HCT116 (cell line): ENCODE data around the gene MVB12A. TPM values are rescaled to one million over a fixed set of nuclear protein-coding genes. Genes with fewer than 3 reads are reported as not detected.

ENCODE experiments used
- ATAC-seq: fragments of 200-7000 bp; cut with Tn5 transposase; 2 replicates; pipeline ENCODE4 v1.9.1; 2020; ENCODE audit warnings: mild to moderate bottlenecking, moderate library complexity
- BruUV-seq: library from RNA; stranded (reverse); fragments of 400-500 nt; replicated peaks from 2 replicates; lab custom pipeline; 2021; lab: Mats Ljungman, UMichigan
- CTCF ChIA-PET: fragments of 300-600 bp; sonication (Branson Sonifier 250); formaldehyde crosslinking; loops from one replicate; lab custom pipeline; 2021; ENCODE audit warnings: antibody characterized with exemption; lab: Charles Lee
- POLR2A ChIA-PET: fragments of 300-600, 350-600 bp; sonication (Branson Sonifier 250); formaldehyde crosslinking; loops from one replicate; lab custom pipeline; 2021; ENCODE audit warnings: antibody characterized with exemption; lab: Charles Lee
- RAD21 ChIA-PET, 2 experiments: fragments of 300-600 bp; sonication (Branson Sonifier 250); formaldehyde crosslinking; loops; one replicate each; lab custom pipeline; 2023; ENCODE audit warnings: low total read pairs in 2 of 2; ENCODE audit not compliant: uncharacterized antibody in 2 of 2, unreplicated experiment in 2 of 2, low non-redundant PET in 1 of 2; lab: Charles Lee
- DNase-seq: peaks from one replicate; pipeline ENCODE4 v3.0.0-alpha.2; 2010; ENCODE audit warnings: low read depth, low spot score
- H2AFZ ChIP-seq: fragments of 200-600 bp; shearing (Covaris generic), sonication (generic); 2 replicates; pipeline ENCODE4 v1.6.1; 2017; ENCODE audit warnings: low read depth, mixed run types, mixed read lengths, antibody characterized with exemption, low read length; ENCODE audit not compliant: poor library complexity, severe bottlenecking
- H3K27ac ChIP-seq: 2 replicates; pipeline ENCODE4 v1.5.1; 2012; ENCODE audit warnings: low read depth, low read length
- H3K27me3 ChIP-seq: fragments of 200-600 bp; sonication (generic); 2 replicates; pipeline ENCODE4 v1.6.1; 2016; ENCODE audit warnings: mixed run types, low read length, mixed read lengths; ENCODE audit not compliant: insufficient read depth
- H3K36me3 ChIP-seq, 2 experiments: fragments of 200-500 bp in 1 of 2; fragments of 200-600 bp in 1 of 2; sonication (Bioruptor generic) in 1 of 2; sonication (generic) in 1 of 2; 2 replicates each; pipeline versions ENCODE4 v1.5.1 to v1.6.1; 2014 to 2016; ENCODE audit warnings: low read length in 2 of 2, inconsistent platforms in 1 of 2, mixed read lengths in 1 of 2, mixed run types in 1 of 2; ENCODE audit not compliant: insufficient read depth in 2 of 2, control insufficient read depth in 1 of 2
- H3K4me1 ChIP-seq, 2 experiments: fragments of 200-600 bp in 1 of 2; sonication (generic) in 1 of 2; 2 replicates each; pipeline versions ENCODE4 v1.5.1 to v1.6.1; 2012 to 2017; ENCODE audit warnings: low read length in 2 of 2, inconsistent platforms in 1 of 2, mild to moderate bottlenecking in 1 of 2, mixed read lengths in 1 of 2, mixed run types in 1 of 2, moderate library complexity in 1 of 2; ENCODE audit not compliant: insufficient read depth in 2 of 2, control insufficient read depth in 1 of 2
- H3K4me2 ChIP-seq: fragments of 200-600 bp; sonication (generic); 2 replicates; pipeline ENCODE4 v1.6.1; 2017; ENCODE audit warnings: mixed run types, low read length, mixed read lengths
- H3K4me3 ChIP-seq, 2 experiments: fragments of 200-600 bp in 1 of 2; sonication (generic) in 1 of 2; replicated peaks in 1 of 2; 2 replicates each; pipeline ENCODE4 v1.5.1; 2011 to 2016; ENCODE audit warnings: low read length in 2 of 2, control low read depth in 1 of 2, low read depth in 1 of 2, mild to moderate bottlenecking in 1 of 2, mixed read lengths in 1 of 2, mixed run types in 1 of 2
- H3K79me2 ChIP-seq: fragments of 200-600 bp; sonication (generic); 2 replicates; pipeline ENCODE4 v1.6.1; 2017; ENCODE audit warnings: mild to moderate bottlenecking, mixed run types, low read length, moderate library complexity, mixed read lengths; ENCODE audit not compliant: insufficient read depth
- H3K9ac ChIP-seq: fragments of 200-600 bp; sonication (generic); 2 replicates; pipeline ENCODE4 v1.6.1; 2016; ENCODE audit warnings: low read length, mixed read lengths
- H3K9me2 ChIP-seq: fragments of 200-600 bp; sonication (generic), shearing (Covaris generic); 2 replicates; pipeline ENCODE4 v1.6.1; 2017; ENCODE audit warnings: mixed run types, mild to moderate bottlenecking, moderate library complexity; ENCODE audit not compliant: insufficient read depth
- H3K9me3 ChIP-seq, 2 experiments: fragments of 200-500 bp in 1 of 2; fragments of 200-600 bp in 1 of 2; sonication (Bioruptor generic) in 1 of 2; sonication (generic) in 1 of 2; 2 replicates each; pipeline ENCODE4 v1.6.1; 2014 to 2017; ENCODE audit warnings: low read length in 2 of 2, mixed read lengths in 2 of 2, inconsistent platforms in 1 of 2, low read depth in 1 of 2, mild to moderate bottlenecking in 1 of 2, mixed run types in 1 of 2, moderate library complexity in 1 of 2; ENCODE audit not compliant: control insufficient read depth in 1 of 2, insufficient read depth in 1 of 2
- H4K20me1 ChIP-seq: fragments of 200-600 bp; sonication (generic), shearing (Covaris generic); 2 replicates; pipeline ENCODE4 v1.6.1; 2017; ENCODE audit warnings: mixed run types, mild to moderate bottlenecking, moderate library complexity; ENCODE audit not compliant: insufficient read depth
- ATF3 ChIP-seq: IDR thresholded peaks from 2 replicates; pipeline ENCODE4 v1.6.1; 2012
- CBX3 ChIP-seq: IDR thresholded peaks from 2 replicates; pipeline ENCODE4 v1.6.1; 2012; ENCODE audit warnings: low read depth
- CEBPB ChIP-seq: IDR thresholded peaks from 2 replicates; pipeline ENCODE4 v1.6.1; 2012; ENCODE audit warnings: low read depth
- EZH2 ChIP-seq: fragments of 200-600 bp; sonication (generic); IDR thresholded peaks from 2 replicates; pipeline ENCODE4 v1.6.1; 2017; ENCODE audit warnings: antibody characterized with exemption, mixed run types
- EZH2phosphoT487 ChIP-seq: fragments of 200-600 bp; IDR thresholded peaks from 2 replicates; pipeline ENCODE4 v1.6.1; 2018; ENCODE audit warnings: antibody characterized with exemption, borderline replicate concordance
- FOSL1 ChIP-seq: IDR thresholded peaks from 2 replicates; pipeline ENCODE4 v1.6.1; 2012; ENCODE audit warnings: low read depth
- JUND ChIP-seq: IDR thresholded peaks from 2 replicates; pipeline ENCODE4 v1.6.1; 2012
- SIN3A ChIP-seq: IDR thresholded peaks from 2 replicates; pipeline ENCODE4 v1.6.1; 2012; ENCODE audit warnings: low read depth
- SP1 ChIP-seq: IDR thresholded peaks from 2 replicates; pipeline ENCODE4 v1.6.1; 2012; ENCODE audit warnings: low read depth
- SRF ChIP-seq: IDR thresholded peaks from 2 replicates; pipeline ENCODE4 v1.6.1; 2012; ENCODE audit warnings: low read depth
- TCF7L2 ChIP-seq: IDR thresholded peaks from 2 replicates; pipeline ENCODE4 v1.7.0; 2011; ENCODE audit warnings: borderline replicate concordance, inconsistent platforms; ENCODE audit not compliant: insufficient read depth, insufficient read length; ENCODE audit errors: extremely low read depth
- ZBTB33 ChIP-seq: IDR thresholded peaks from 2 replicates; pipeline ENCODE4 v1.6.1; 2011; ENCODE audit warnings: mild to moderate bottlenecking, low read length, moderate library complexity; ENCODE audit not compliant: insufficient replicate concordance; ENCODE audit errors: extremely low read depth
- ZFX ChIP-seq: fragments of 450-650 bp; IDR thresholded peaks from 2 replicates; pipeline ENCODE4 v1.6.1; 2017
- ZNF274 ChIP-seq: fragments of 200-500 bp; sonication (Bioruptor generic); IDR thresholded peaks from 2 replicates; pipeline ENCODE4 v1.6.1; 2014; ENCODE audit warnings: mild to moderate bottlenecking, low read depth, low read length, inconsistent platforms
- intact Hi-C: fragments of 100-400 bp; cut with micrococcal nuclease; formaldehyde crosslinking; loops from 2 replicates; pipeline ENCODE4 v1.10.0; 2022
- total RNA-seq: library from RNA; stranded (reverse); gene quantifications from one replicate; pipeline ENCODE4 v1.2.1, GENCODE V29; 2021; ENCODE audit not compliant: unreplicated experiment
- TF ChIP-seq, protein P1 (sequence below): IDR thresholded peaks from 2 replicates; pipeline ENCODE4 v1.6.1; 2012

The MVB12A gene
- total RNA-seq, 1 experiment from 2014 or later: 91.7 TPM

GRCh38 chr19:17419621-17420474, at the start of gene MVB12A (continued):
- no peak for TF ChIP-seq ZBTB33
- peak; percentile 82 for TF ChIP-seq CBX3
- no peak for TF ChIP-seq CEBPB
- peak; percentile 83 for TF ChIP-seq SIN3A
- peak; percentile 88 for TF ChIP-seq SP1
- TF ChIP-seq FOSL1: no peak
- peak; percentile 85 for TF ChIP-seq SRF
- TF ChIP-seq EZH2: no peak
- TF ChIP-seq JUND: no peak

DNA sequence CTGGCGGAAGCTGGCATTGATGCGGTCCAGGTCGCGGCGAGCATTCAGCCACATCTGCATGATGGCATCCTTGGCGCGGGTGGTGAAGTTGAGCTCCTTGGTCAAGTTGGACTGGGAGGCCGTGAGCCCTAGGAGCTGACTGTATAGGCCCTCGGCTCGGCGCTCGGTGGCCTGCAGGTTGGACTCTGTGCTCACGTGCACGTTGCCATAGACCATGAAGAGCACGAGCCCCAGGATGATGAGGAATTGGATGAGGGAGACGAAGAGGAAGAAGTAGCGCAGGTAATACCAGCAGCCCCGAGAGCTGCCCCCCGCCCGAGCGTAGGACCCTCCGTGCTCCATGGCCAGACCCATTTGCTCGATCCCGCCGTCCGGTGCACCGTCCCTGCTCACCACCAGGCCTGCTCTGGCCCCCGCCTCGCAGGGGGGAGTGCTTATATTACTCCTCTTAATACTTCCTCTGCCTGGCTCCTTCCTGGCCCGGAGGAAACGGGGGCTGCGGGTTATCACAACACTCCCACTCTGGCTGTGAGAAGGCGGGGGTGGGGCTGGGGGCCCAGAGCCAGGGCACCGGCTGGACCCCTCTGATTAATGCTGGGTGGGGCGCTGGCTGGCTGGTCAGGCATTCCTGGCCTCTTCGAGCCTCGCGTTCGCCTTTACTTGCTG, 42.8 kb upstream of the MVB12A start, which contains the start of gene PLVAP:
PLVAP (minus strand) TSS at position 408 of the 666 bp plus-strand sequence; CDS start at position 354, 54 bp downstream.
- Histone ChIP-seq H3K27me3 (no peaks in the 10 kb centered on the region), H3K9me2 (no peaks in the 10 kb centered on the region), H4K20me1 (no peaks in the 10 kb centered on the region), H3K36me3 (no peaks in the 10 kb centered on the region), H2AFZ (no peak within 1 kb of the TSS), H3K4me1 (peaks cover 0 to 2% of the 10 kb centered on the region in 2 experiments; a peak in 1 of 4 replicates), H3K27ac (no peak within 1 kb of the TSS), H3K4me3 (no peak within 1 kb of the TSS), H3K9ac (no peak within 1 kb of the TSS), H3K9me3 (no peaks in the 10 kb centered on the region), H3K4me2 (no peak within 1 kb of the TSS), H3K79me2 (no peaks in the 10 kb centered on the region)
- BruUV-seq: no TSS peak
- RAD21 ChIA-PET: no interaction called here
- CTCF ChIA-PET: no interaction called here
- ATAC-seq: no peak
- no peak for TF ChIP-seq CEBPB
- no peak for TF ChIP-seq ZBTB33
- TF ChIP-seq ZNF274: no peak
- TF ChIP-seq ATF3: no peak
- TF ChIP-seq, protein P1, sequence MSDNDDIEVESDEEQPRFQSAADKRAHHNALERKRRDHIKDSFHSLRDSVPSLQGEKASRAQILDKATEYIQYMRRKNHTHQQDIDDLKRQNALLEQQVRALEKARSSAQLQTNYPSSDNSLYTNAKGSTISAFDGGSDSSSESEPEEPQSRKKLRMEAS: no peak
- TF ChIP-seq TCF7L2: no peak
- TF ChIP-seq ZFX: no peak
- TF ChIP-seq EZH2phosphoT487: no peak
- intact Hi-C loops: no loop called here
- DNase-seq: no peak
- POLR2A ChIA-PET: no interaction called here
